LoVo (cell line): ENCODE measurements around the gene ZSWIM8.
A peak's percentile ranks its signal among the peaks of the same experiment; 100 is the strongest.
"Not testable (repeated sequence)": the region's sequence is repeated elsewhere in the genome, so short reads cannot be mapped to it uniquely, and the experiment has no call there.

Source experiments
- DNase-seq: peaks from one replicate; pipeline ENCODE4 v3.0.0-alpha.2; 2016; ENCODE audit warnings: low spot score

The ZSWIM8 gene

GRCh38 chr10:73816917-73817729 lies 31.7 kb downstream of the ZSWIM8 start:
- DNase-seq: no peak

- no peak for DNase-seq
These were observed 32.4 kb downstream of the ZSWIM8 start for GRCh38 chr10:73817826-73818225.

- no peak for DNase-seq
These were observed 33.0 kb downstream of the ZSWIM8 start for GRCh38 chr10:73818402-73818801.

- DNase-seq: no peak
These were observed 33.7 kb downstream of the ZSWIM8 start for GRCh38 chr10:73819081-73819480.

GRCh38 chr10:73819513-73820093 lies 34.2 kb downstream of the ZSWIM8 start:
- DNase-seq: no peak

- no peak for DNase-seq
These were observed 38.0 kb downstream of the ZSWIM8 start for GRCh38 chr10:73823391-73823790.

- no peak for DNase-seq
These were observed 38.8 kb downstream of the ZSWIM8 start for GRCh38 chr10:73824146-73824725.

GRCh38 chr10:73827346-73828089 lies 42.1 kb downstream of the ZSWIM8 start:
- DNase-seq: peak; percentile 9

- no peak for DNase-seq
These were observed 42.8 kb downstream of the ZSWIM8 start for GRCh38 chr10:73828161-73828560.

GRCh38 chr10:73829090-73829489 lies 43.7 kb downstream of the ZSWIM8 start:
- DNase-seq: not testable (repeated sequence)

GRCh38 chr10:73836427-73836980 lies 51.1 kb downstream of the ZSWIM8 start:
- DNase-seq: no peak

- no peak for DNase-seq
These were observed 51.7 kb downstream of the ZSWIM8 start for GRCh38 chr10:73837072-73837471.

GRCh38 chr10:73838008-73838567 lies 52.7 kb downstream of the ZSWIM8 start:
- no peak for DNase-seq

GRCh38 chr10:73838827-73839226 lies 53.4 kb downstream of the ZSWIM8 start:
- peak; percentile 7 for DNase-seq

GRCh38 chr10:73839276-73839966 lies 54.0 kb downstream of the ZSWIM8 start:
- no peak for DNase-seq

GRCh38 chr10:73840056-73840402 lies 54.6 kb downstream of the ZSWIM8 start:
- no peak for DNase-seq

GRCh38 chr10:73840403-73841060 lies 55.1 kb downstream of the ZSWIM8 start:
- no peak for DNase-seq

GRCh38 chr10:73841061-73841421 lies 55.6 kb downstream of the ZSWIM8 start:
- DNase-seq: no peak

GRCh38 chr10:73841526-73842285 lies 56.3 kb downstream of the ZSWIM8 start:
- DNase-seq: no peak

GRCh38 chr10:73842349-73842748 lies 56.9 kb downstream of the ZSWIM8 start:
- no peak for DNase-seq
